ENCODE measurements around the gene ATG16L2.
A peak's percentile ranks its signal among the peaks of the same experiment; 100 is the strongest.
"Not testable (repeated sequence)": the region's sequence is repeated elsewhere in the genome, so short reads cannot be mapped to it uniquely, and the experiment has no call there.

ATG16L2 gene

GRCh38 chr11:72826942-72827480, 12.8 kb downstream of the ATG16L2 start:
- no peak for DNase-seq

GRCh38 chr11:72827656-72828055, 13.4 kb downstream of the ATG16L2 start:
- not testable (repeated sequence) for DNase-seq

- DNase-seq, result no peak
Observed at GRCh38 chr11:72828081-72828567, 13.9 kb downstream of the ATG16L2 start.

- no peak for DNase-seq
Observed at GRCh38 chr11:72828692-72829101, 14.5 kb downstream of the ATG16L2 start.

GRCh38 chr11:72829178-72829577, 15.0 kb downstream of the ATG16L2 start:
- DNase-seq, result no peak

- DNase-seq, result no peak
Observed at GRCh38 chr11:72829884-72830533, 15.8 kb downstream of the ATG16L2 start.

GRCh38 chr11:72831521-72832300, 17.5 kb downstream of the ATG16L2 start:
- DNase-seq, result peak; percentile 90

- DNase-seq, result no peak
Observed at GRCh38 chr11:72832301-72833082, 18.3 kb downstream of the ATG16L2 start.

- DNase-seq, result no peak
Observed at GRCh38 chr11:72833083-72833733, 19.0 kb downstream of the ATG16L2 start.

GRCh38 chr11:72833811-72834493, 19.7 kb downstream of the ATG16L2 start:
- no peak for DNase-seq

- DNase-seq, result no peak
Observed at GRCh38 chr11:72834905-72835304, 20.7 kb downstream of the ATG16L2 start.

GRCh38 chr11:72836111-72836510, 21.9 kb downstream of the ATG16L2 start:
- DNase-seq, result no peak

GRCh38 chr11:72838691-72839305, 24.6 kb downstream of the ATG16L2 start:
- no peak for DNase-seq

- no peak for DNase-seq
Observed at GRCh38 chr11:72840780-72841179, 26.6 kb downstream of the ATG16L2 start.

GRCh38 chr11:72841397-72841796, 27.2 kb downstream of the ATG16L2 start:
- no peak for DNase-seq

- DNase-seq, result no peak
Observed at GRCh38 chr11:72842126-72842525, 27.9 kb downstream of the ATG16L2 start.

- DNase-seq, result no peak
Observed at GRCh38 chr11:72842653-72843330, 28.6 kb downstream of the ATG16L2 start.

GRCh38 chr11:72844356-72844755, 30.1 kb downstream of the ATG16L2 start:
- no peak for DNase-seq

GRCh38 chr11:72848846-72849466, 34.7 kb downstream of the ATG16L2 start:
- DNase-seq, result peak; percentile 73

- no peak for DNase-seq
Observed at GRCh38 chr11:72850832-72851231, 36.6 kb downstream of the ATG16L2 start.

Data from hematopoietic multipotent progenitor cell treated with erythropoietin and hydrocortisone succinate and interleukin-3 and kit ligand, for 6 days (in vitro differentiated cells).